Right lobe of liver (tissue), 4 donors: ENCODE measurements around the gene AASDH.

ENCODE experiments used
- CTCF ChIP-seq, 4 donors: fragments of 200-600 bp in 3 of 4; fragments of 450-650 bp in 1 of 4; IDR thresholded peaks; one replicate each; pipeline versions ENCODE4 v1.5.1 to v1.8.0; 2016 to 2022; ENCODE audit warnings: antibody characterized with exemption in 4 of 4, mild to moderate bottlenecking in 2 of 4
- POLR2A ChIP-seq: fragments of 450-650 bp; IDR thresholded peaks from one replicate; pipeline ENCODE4 v1.6.1; 2017; ENCODE audit warnings: antibody characterized with exemption, mild to moderate bottlenecking
- donor health status: DM: no; HTN: no; CAD: no.
- donor health status: DM: no; HTN: no; CAD: no.
- donor health status: DM: no; HTN: yes; CAD: no.

- TF ChIP-seq CTCF (IDR thresholded peaks at IDR 0.05) (no peak), POLR2A (no peak)
These were observed 83.4 kb downstream of the AASDH start for GRCh38 chr4:56303921-56304320.
